HepG2 (cell line): ENCODE results near the gene TDRD3. TPM values are rescaled to one million over a fixed set of nuclear protein-coding genes. Genes with fewer than 3 reads are reported as not detected.

ENCODE experiments used
- ASH2L ChIP-seq: fragments of 300-600, 200-600 bp; sonication (generic); IDR thresholded peaks from 2 replicates; pipeline ENCODE4 v1.7.0; 2017; ENCODE audit warnings: low read depth, mild to moderate bottlenecking, moderate library complexity, mixed read lengths, low read length; ENCODE audit not compliant: insufficient read length
- ELF1 ChIP-seq: sonication (generic); formaldehyde crosslinking; IDR thresholded peaks from 2 replicates; pipeline ENCODE4 v1.4.0; 2020; ENCODE audit warnings: missing genetic modification reagents
- HES4 ChIP-seq: sonication (generic); formaldehyde crosslinking; IDR thresholded peaks from 2 replicates; pipeline ENCODE4 v1.9.0; 2021; ENCODE audit warnings: mild to moderate bottlenecking, missing genetic modification reagents, borderline replicate concordance
- HNRNPL ChIP-seq: fragments of 200-400 bp; formaldehyde crosslinking; IDR thresholded peaks from 2 replicates; pipeline ENCODE4 v1.6.1; 2017; ENCODE audit warnings: mild to moderate bottlenecking, low read depth, low read length
- KAT8 ChIP-seq: IDR thresholded peaks from 2 replicates; pipeline ENCODE4 v1.6.1; 2016; ENCODE audit warnings: missing genetic modification reagents, missing compliant biosample characterization
- MED8 ChIP-seq: sonication (generic); formaldehyde crosslinking; IDR thresholded peaks from 2 replicates; pipeline ENCODE4 v1.8.1; 2023; ENCODE audit warnings: mild to moderate bottlenecking, missing genetic modification reagents; ENCODE audit not compliant: insufficient replicate concordance
- MZF1 ChIP-seq: sonication (generic); formaldehyde crosslinking; IDR thresholded peaks from 2 replicates; pipeline ENCODE4 v1.8.1; 2023; ENCODE audit warnings: mild to moderate bottlenecking, missing genetic modification reagents, borderline replicate concordance
- NR2C2 ChIP-seq: sonication (generic); formaldehyde crosslinking; IDR thresholded peaks from 2 replicates; pipeline ENCODE4 v1.4.0; 2020; ENCODE audit warnings: missing genetic modification reagents, mild to moderate bottlenecking, moderate library complexity, borderline replicate concordance
- NR2F6 ChIP-seq, 2 experiments: IDR thresholded peaks; 2 replicates each; pipeline ENCODE4 v1.6.1; 2016; ENCODE audit warnings: antibody characterized with exemption in 1 of 2, mild to moderate bottlenecking in 1 of 2
- PBX3 ChIP-seq: sonication (generic); formaldehyde crosslinking; IDR thresholded peaks from 2 replicates; pipeline ENCODE4 v1.8.1; 2023; ENCODE audit warnings: missing genetic modification reagents, inconsistent platforms, borderline replicate concordance
- RBM22 ChIP-seq: fragments of 200-400 bp; formaldehyde crosslinking; optimal IDR thresholded peaks from 2 replicates; pipeline ENCODE3; 2017; ENCODE audit warnings: mild to moderate bottlenecking, low read length, moderate library complexity
- SOX6 ChIP-seq, 2 experiments: fragments of 450-650 bp in 1 of 2; sonication (generic) in 1 of 2; formaldehyde crosslinking in 1 of 2; IDR thresholded peaks; 2 replicates each; pipeline versions ENCODE4 v1.4.0 to v1.6.1; 2017 to 2020; ENCODE audit warnings: antibody characterized with exemption in 1 of 2, mild to moderate bottlenecking in 1 of 2, missing genetic modification reagents in 1 of 2
- SP2 ChIP-seq: sonication (generic); formaldehyde crosslinking; IDR thresholded peaks from 2 replicates; pipeline ENCODE4 v1.5.1; 2020; ENCODE audit warnings: mild to moderate bottlenecking, missing genetic modification reagents
- SP5 ChIP-seq: IDR thresholded peaks from 2 replicates; pipeline ENCODE4 v1.6.1; 2016; ENCODE audit warnings: low read depth, borderline replicate concordance
- SSRP1 ChIP-seq: IDR thresholded peaks from 2 replicates; pipeline ENCODE4 v1.6.1; 2016; ENCODE audit warnings: control low read depth
- ZNF136 ChIP-seq: sonication (generic); formaldehyde crosslinking; IDR thresholded peaks from 2 replicates; pipeline ENCODE4 v1.8.1; 2022; ENCODE audit warnings: low read depth, mild to moderate bottlenecking, moderate library complexity, missing genetic modification reagents
- ZNF17 ChIP-seq: sonication (generic); formaldehyde crosslinking; IDR thresholded peaks from 2 replicates; pipeline ENCODE4 v1.5.0; 2020; ENCODE audit warnings: mild to moderate bottlenecking, missing genetic modification reagents
- ZNF205 ChIP-seq: IDR thresholded peaks from 2 replicates; pipeline ENCODE4 v1.6.1; 2018; ENCODE audit warnings: missing biosample characterization, missing genetic modification reagents
- ZNF33B ChIP-seq: sonication (generic); formaldehyde crosslinking; IDR thresholded peaks from 2 replicates; pipeline ENCODE4 v1.5.1; 2020; ENCODE audit warnings: mild to moderate bottlenecking, missing genetic modification reagents
- ZNF557 ChIP-seq: sonication (generic); formaldehyde crosslinking; IDR thresholded peaks from 2 replicates; pipeline ENCODE4 v1.4.0; 2020; ENCODE audit warnings: missing genetic modification reagents
- ZNF605 ChIP-seq: sonication (generic); formaldehyde crosslinking; IDR thresholded peaks from 2 replicates; pipeline ENCODE4 v1.8.0; 2022; ENCODE audit warnings: mild to moderate bottlenecking, missing genetic modification reagents
- ZNF619 ChIP-seq: sonication (generic); formaldehyde crosslinking; IDR thresholded peaks from 2 replicates; pipeline ENCODE4 v1.4.0; 2020; ENCODE audit warnings: mild to moderate bottlenecking, missing genetic modification reagents
- ZNF644 ChIP-seq: IDR thresholded peaks from 2 replicates; pipeline ENCODE4 v1.6.1; 2016; ENCODE audit warnings: low read depth
- ZNF670 ChIP-seq: sonication (generic); formaldehyde crosslinking; IDR thresholded peaks from 2 replicates; pipeline ENCODE4 v1.8.0; 2022; ENCODE audit warnings: mild to moderate bottlenecking, missing genetic modification reagents, borderline replicate concordance
- ZNF788 ChIP-seq: sonication (generic); formaldehyde crosslinking; IDR thresholded peaks from 2 replicates; pipeline ENCODE4 v1.5.0; 2020; ENCODE audit warnings: mild to moderate bottlenecking, missing genetic modification reagents, borderline replicate concordance
- ZNF841 ChIP-seq: sonication (generic); formaldehyde crosslinking; IDR thresholded peaks from 2 replicates; pipeline ENCODE4 v1.8.1; 2023; ENCODE audit warnings: missing genetic modification reagents, borderline replicate concordance
- polyA plus RNA-seq, 8 experiments: library from polyadenylated mRNA; depleted of rRNA in 3 of 8; stranded (reverse) in 7 of 8; unstranded in 1 of 8; fragments of >200 nt; fragmentation: Illumina TruSeq in 4 of 8; extraction: Trizol in 4 of 8; gene quantifications; 2 replicates each; pipeline versions ENCODE4 v1.2.1 to v1.2.3, GENCODE V29; 2011 to 2016; ENCODE audit warnings: low read depth in 4 of 8, missing spikeins in 1 of 8, mixed read lengths in 1 of 8; ENCODE audit not compliant: insufficient read depth in 1 of 8
- total RNA-seq, 5 experiments: library from RNA; depleted of rRNA; stranded (reverse); fragments of >200 nt; fragmentation: Illumina TruSeq; extraction: Trizol; gene quantifications; 2 replicates each; pipeline ENCODE4 v1.2.3, GENCODE V29; 2016; ENCODE audit warnings: low read depth in 1 of 5
- TF ChIP-seq, protein P1 (sequence below): IDR thresholded peaks from 2 replicates; pipeline ENCODE4 v1.6.1; 2016; ENCODE audit warnings: low read depth, control low read depth
- TF ChIP-seq, protein P2 (sequence below): IDR thresholded peaks from 2 replicates; pipeline ENCODE4 v1.6.1; 2016; ENCODE audit warnings: missing genetic modification reagents, missing compliant biosample characterization

TDRD3 gene
- total and polyA plus RNA-seq, 2 of the 13 experiments (the other 11 are each of a cell fraction or from before 2014, with no cell fraction given), result 4.7 to 11.8 TPM

DNA sequence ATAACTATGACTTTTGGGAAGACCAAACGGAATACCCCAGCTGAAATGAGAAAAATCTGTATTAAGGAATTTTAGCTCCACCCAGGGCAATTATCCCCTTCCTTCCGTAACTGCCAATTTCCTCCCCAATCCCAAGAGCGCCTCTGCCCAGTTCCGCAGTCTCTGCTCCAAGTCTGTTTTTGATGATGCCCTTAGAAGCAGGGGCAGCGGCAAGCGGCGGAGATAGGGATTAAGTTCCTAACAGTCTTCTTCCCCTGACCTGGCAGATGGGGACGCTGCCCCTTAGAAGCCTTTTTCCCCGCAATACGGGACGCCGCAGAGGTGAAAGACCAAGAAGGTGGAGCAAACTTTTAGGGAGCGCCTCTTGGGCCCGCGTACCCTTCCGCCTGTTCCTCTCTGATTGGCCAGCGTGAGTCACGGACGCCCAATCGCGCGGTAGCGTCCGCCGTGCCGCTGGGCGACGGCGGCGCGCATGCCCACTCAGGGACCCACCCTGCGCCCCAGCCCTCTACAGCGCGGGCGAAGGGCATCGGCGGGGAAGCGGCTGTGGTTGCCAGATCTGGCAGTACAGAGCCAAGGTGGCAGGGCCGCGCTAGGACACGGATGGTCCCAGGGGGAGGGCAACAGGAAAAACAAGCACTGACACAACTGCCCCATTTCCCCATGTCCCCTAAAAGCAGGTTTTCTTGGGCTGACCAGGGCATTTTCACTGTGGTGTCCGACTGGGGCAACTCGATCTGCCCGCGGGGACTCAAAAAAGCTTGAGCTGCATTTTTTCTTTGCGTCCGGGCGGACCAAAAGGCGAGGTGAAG is 843 bp upstream of the TDRD3 start (continued):
- TF ChIP-seq RBM22 (peak; percentile 55), ZNF841 (CRISPR knock-in tag) (no peak), ZNF33B (CRISPR knock-in tag) (0 out of 2 replicates have a peak, but pooled peaks have one; percentile 15), KAT8 (CRISPR knock-in tag) (peak; percentile 65), HNRNPL (peak; percentile 95), ZNF619 (peak; percentile 36; the same call in 1 of the 2 replicates), ZNF670 (CRISPR knock-in tag) (0 out of 2 replicates have a peak, but pooled peaks have one; percentile 19), ZNF788 (CRISPR knock-in tag) (peak; percentile 28; the same call in 1 of the 2 replicates), MED8 (CRISPR knock-in tag) (peak; percentile 35), SP5 (CRISPR knock-in tag) (peak; percentile 8; the same call in 1 of the 2 replicates), MZF1 (CRISPR knock-in tag) (no peak), ZNF205 (CRISPR knock-in tag) (0 out of 2 replicates have a peak, but pooled peaks have one; percentile 55), ZNF605 (CRISPR knock-in tag) (peak; percentile 83), SSRP1 (CRISPR knock-in tag) (no peak), SP2 (CRISPR knock-in tag) (peak; percentile 65), NR2F6 (IDR thresholded peaks at IDR 0.05) (no peak), NR2F6 (CRISPR knock-in tag; IDR thresholded peaks at IDR 0.05) (peak; percentile 20; the same call in 1 of the 2 replicates), ZNF136 (CRISPR knock-in tag) (0 out of 2 replicates have a peak, but pooled peaks have one; percentile 17), HES4 (peak; percentile 49; the same call in 1 of the 2 replicates), PBX3 (CRISPR knock-in tag) (no peak), ASH2L (peak; percentile 83), NR2C2 (CRISPR knock-in tag) (0 out of 2 replicates have a peak, but pooled peaks have one; percentile 24), SOX6 (IDR thresholded peaks at IDR 0.05) (no peak), SOX6 (CRISPR knock-in tag; IDR thresholded peaks at IDR 0.05) (0 out of 2 replicates have a peak, but pooled peaks have one; percentile 26), ZNF557 (peak; percentile 58; the same call in 1 of the 2 replicates), ELF1 (CRISPR knock-in tag) (peak; percentile 47), ZNF17 (CRISPR knock-in tag) (no peak), ZNF644 (CRISPR knock-in tag) (no peak)
- TF ChIP-seq, protein P1, sequence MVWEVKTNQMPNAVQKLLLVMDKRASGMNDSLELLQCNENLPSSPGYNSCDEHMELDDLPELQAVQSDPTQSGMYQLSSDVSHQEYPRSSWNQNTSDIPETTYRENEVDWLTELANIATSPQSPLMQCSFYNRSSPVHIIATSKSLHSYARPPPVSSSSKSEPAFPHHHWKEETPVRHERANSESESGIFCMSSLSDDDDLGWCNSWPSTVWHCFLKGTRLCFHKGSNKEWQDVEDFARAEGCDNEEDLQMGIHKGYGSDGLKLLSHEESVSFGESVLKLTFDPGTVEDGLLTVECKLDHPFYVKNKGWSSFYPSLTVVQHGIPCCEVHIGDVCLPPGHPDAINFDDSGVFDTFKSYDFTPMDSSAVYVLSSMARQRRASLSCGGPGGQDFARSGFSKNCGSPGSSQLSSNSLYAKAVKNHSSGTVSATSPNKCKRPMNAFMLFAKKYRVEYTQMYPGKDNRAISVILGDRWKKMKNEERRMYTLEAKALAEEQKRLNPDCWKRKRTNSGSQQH (CRISPR knock-in tag), result peak; percentile 24; the same call in 1 of the 2 replicates
- TF ChIP-seq, protein P2, sequence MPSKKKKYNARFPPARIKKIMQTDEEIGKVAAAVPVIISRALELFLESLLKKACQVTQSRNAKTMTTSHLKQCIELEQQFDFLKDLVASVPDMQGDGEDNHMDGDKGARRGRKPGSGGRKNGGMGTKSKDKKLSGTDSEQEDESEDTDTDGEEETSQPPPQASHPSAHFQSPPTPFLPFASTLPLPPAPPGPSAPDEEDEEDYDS, result peak; percentile 76
